GM23338 (cell line): ENCODE measurements around the gene SAMHD1. TPM values are rescaled to one million over a fixed set of nuclear protein-coding genes. Genes with fewer than 3 reads are reported as not detected.

Experiments used
- ATAC-seq: fragments of 200-7000 bp; cut with Tn5 transposase; 3 replicates; pipeline ENCODE4 v1.9.1; 2020
- DNase-seq: peaks from one replicate; pipeline ENCODE4 v3.0.0-alpha.2; 2015; ENCODE audit warnings: low spot score
- H2AFZ ChIP-seq: fragments of 200-600 bp; sonication (generic); 2 replicates; pipeline ENCODE4 v1.8.0; 2016; ENCODE audit warnings: antibody characterized with exemption, mild to moderate bottlenecking, moderate library complexity
- H3F3A ChIP-seq: fragments of 200-600 bp; sonication (generic); replicated peaks from 2 replicates; pipeline ENCODE4 v1.8.0; 2017; ENCODE audit warnings: antibody characterized with exemption, mixed run types, low read depth
- H3K27ac ChIP-seq: fragments of 200-600 bp; sonication (generic); 2 replicates; pipeline ENCODE4 v1.6.1; 2016; ENCODE audit warnings: low read depth
- H3K27me3 ChIP-seq: fragments of 200-600 bp; sonication (generic); 2 replicates; pipeline ENCODE4 v1.8.0; 2016; ENCODE audit warnings: mild to moderate bottlenecking, mixed run types, moderate library complexity; ENCODE audit not compliant: insufficient read depth
- H3K36me3 ChIP-seq: fragments of 200-600 bp; sonication (generic); 2 replicates; pipeline ENCODE4 v1.8.0; 2016; ENCODE audit warnings: mild to moderate bottlenecking; ENCODE audit not compliant: insufficient read depth
- H3K4me1 ChIP-seq: fragments of 200-600 bp; sonication (generic); 2 replicates; pipeline ENCODE4 v1.8.0; 2016; ENCODE audit warnings: mild to moderate bottlenecking, moderate library complexity; ENCODE audit not compliant: insufficient read depth
- H3K4me2 ChIP-seq: fragments of 200-600 bp; sonication (generic); 2 replicates; pipeline ENCODE4 v1.7.1; 2017; ENCODE audit warnings: mixed run types
- H3K4me3 ChIP-seq: fragments of 200-600 bp; sonication (generic); 2 replicates; pipeline ENCODE4 v1.6.1; 2016; ENCODE audit warnings: mixed run types
- H3K79me2 ChIP-seq: fragments of 200-600 bp; sonication (generic); replicated peaks from 2 replicates; pipeline ENCODE4 v1.8.0; 2017; ENCODE audit warnings: mild to moderate bottlenecking; ENCODE audit not compliant: insufficient read depth
- H3K9me2 ChIP-seq: fragments of 200-600 bp; sonication (generic); 2 replicates; pipeline ENCODE4 v1.8.0; 2017; ENCODE audit not compliant: insufficient read depth
- H4K20me1 ChIP-seq: fragments of 200-600 bp; sonication (generic); replicated peaks from 2 replicates; pipeline ENCODE4 v1.8.0; 2017; ENCODE audit warnings: mild to moderate bottlenecking; ENCODE audit not compliant: insufficient read depth
- H3K27ac Mint-ChIP-seq: 2 replicates; pipeline ENCODE4 v1.8.0; 2020; ENCODE audit warnings: inconsistent platforms, mild to moderate bottlenecking, moderate library complexity, mixed read lengths
- H3K27me3 Mint-ChIP-seq: 3 replicates; pipeline ENCODE4 v1.8.0; 2022; ENCODE audit warnings: low read depth, mild to moderate bottlenecking, moderate library complexity, mixed read lengths, inconsistent platforms; ENCODE audit not compliant: insufficient read depth, poor library complexity
- H3K36me3 Mint-ChIP-seq: 3 replicates; pipeline ENCODE4 v1.8.0; 2021; ENCODE audit warnings: low read depth, mild to moderate bottlenecking, inconsistent platforms, moderate library complexity, mixed read lengths
- H3K4me1 Mint-ChIP-seq: 3 replicates; pipeline ENCODE4 v1.8.0; 2020; ENCODE audit warnings: mild to moderate bottlenecking, inconsistent platforms, mixed read lengths
- H3K4me3 Mint-ChIP-seq: 3 replicates; pipeline ENCODE4 v1.8.0; 2021; ENCODE audit warnings: moderate library complexity, mild to moderate bottlenecking, inconsistent platforms, mixed read lengths
- H3K9me3 Mint-ChIP-seq: 3 replicates; pipeline ENCODE4 v1.8.0; 2020; ENCODE audit warnings: moderate library complexity, mild to moderate bottlenecking, inconsistent platforms, mixed read lengths
- CTCF ChIP-seq, 2 experiments: fragments of 200-600 bp in 1 of 2; sonication (generic) in 1 of 2; conservative IDR thresholded peaks; 2 replicates each; pipeline versions ENCODE4 v1.5.1 to v1.6.1; 2016 to 2017; ENCODE audit warnings: antibody characterized with exemption in 2 of 2, low read depth in 2 of 2, mild to moderate bottlenecking in 2 of 2, moderate library complexity in 1 of 2
- NANOG ChIP-seq: IDR thresholded peaks from 2 replicates; pipeline ENCODE4 v1.6.1; 2016; ENCODE audit warnings: antibody characterized with exemption, borderline replicate concordance
- ZNF114 ChIP-seq: fragments of 250-450 bp; sonication (Bioruptor Pico); IDR thresholded peaks from 2 replicates; pipeline ENCODE4 v1.5.0; 2020; ENCODE audit warnings: mild to moderate bottlenecking, moderate library complexity
- ZNF331 ChIP-seq: fragments of 250-450 bp; sonication (Bioruptor Pico); IDR thresholded peaks from 2 replicates; pipeline ENCODE4 v1.5.0; 2020; ENCODE audit warnings: low read depth, mild to moderate bottlenecking, moderate library complexity
- polyA plus RNA-seq: library from polyadenylated mRNA; unstranded; fragments of >200 nt; fragmentation: Nextera tagmentation; extraction: Ambion mirVana; gene quantifications from 2 replicates; pipeline ENCODE4 v1.2.1, GENCODE V29; 2016
- total RNA-seq: library from RNA; depleted of rRNA; stranded (reverse); fragments of >200 nt; shearing (Covaris generic); gene quantifications from 2 replicates; pipeline ENCODE4 v1.2.3, GENCODE V29; 2014
- TF ChIP-seq, protein P1 (sequence below): IDR thresholded peaks from one replicate; pipeline ENCODE4 v1.6.1; 2018; ENCODE audit warnings: antibody characterized with exemption; ENCODE audit not compliant: unreplicated experiment
- TF ChIP-seq, protein P2 (sequence below): IDR thresholded peaks from 2 replicates; pipeline ENCODE4 v1.6.1; 2016; ENCODE audit warnings: antibody characterized with exemption

The SAMHD1 gene
- total and polyA plus RNA-seq, 2 experiments from 2014 or later: 21.9 to 45.4 TPM

- no peak for TF ChIP-seq NANOG
Observed at GRCh38 chr20:36886859-36887751, 64.4 kb downstream of the SAMHD1 start (continued).

DNA sequence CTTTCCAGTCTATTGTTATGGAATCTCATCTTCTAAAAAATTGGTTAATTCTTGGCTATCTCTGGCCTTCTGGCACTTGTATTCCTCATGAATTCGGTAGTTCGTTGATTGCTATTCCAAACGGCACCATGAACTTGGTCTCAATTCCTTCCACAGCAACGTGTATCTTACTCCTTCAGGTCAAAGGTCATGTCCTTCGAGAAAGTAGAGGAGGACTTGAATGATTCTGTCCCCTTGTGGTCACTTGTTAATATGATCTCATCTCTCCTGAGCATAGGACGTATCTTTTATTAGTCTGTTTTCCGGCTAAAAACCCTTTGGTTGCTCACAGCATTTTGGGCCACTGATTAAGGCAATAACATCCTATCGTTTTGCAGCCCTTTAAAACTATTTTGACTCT is 66.2 kb downstream of the SAMHD1 start:
- Mint-ChIP-seq H3K27ac (no peak overlapping the region), H3K4me3 (no peak overlapping the region), H3K27me3 (peaks cover 3% of the 10 kb centered on the region), H3K4me1 (peaks cover 13% of the 10 kb centered on the region), H3K36me3 (no peaks in the 10 kb centered on the region; the same call in 2 of the 3 replicates), H3K9me3 (no peaks in the 10 kb centered on the region)
- no peaks in the 10 kb centered on the region for H3K36me3 ChIP-seq
- H4K20me1 ChIP-seq: no peaks in the 10 kb centered on the region
- no peaks in the 10 kb centered on the region for H3K79me2 ChIP-seq
- no peak overlapping the region for H3K4me3 ChIP-seq
- H3K27ac ChIP-seq: no peak overlapping the region
- no peak overlapping the region for H3K4me2 ChIP-seq
- peaks cover 12% of the 10 kb centered on the region for H3K4me1 ChIP-seq
- TF ChIP-seq ZNF114 (CRISPR knock-in tag) (no peak), CTCF (conservative IDR thresholded peaks at IDR 0.05; ENCODE audit: low read depth in 2 of 2) (peak; percentile 34 to 45; a peak in 3 of 4 replicates)
- no peak for ATAC-seq
- H3K27me3 ChIP-seq: no peaks in the 10 kb centered on the region
- peak; percentile 60 for DNase-seq
- no peaks in the 10 kb centered on the region for H3K9me2 ChIP-seq
- no peak overlapping the region for H2AFZ ChIP-seq
- 0 out of 2 replicates have a peak, but pooled peaks cover 7% of the 10 kb centered on the region for H3F3A ChIP-seq

GRCh38 chr20:36883977-36884535 is 67.5 kb downstream of the SAMHD1 start:
- Histone ChIP-seq H4K20me1 (no peaks in the 10 kb centered on the region), H3K79me2 (no peaks in the 10 kb centered on the region), H3K36me3 (no peaks in the 10 kb centered on the region), H3K4me3 (no peak overlapping the region), H3K27ac (no peak overlapping the region), H3K4me1 (peaks cover 12% of the 10 kb centered on the region), H3K27me3 (no peaks in the 10 kb centered on the region), H3K9me2 (no peaks in the 10 kb centered on the region), H3K4me2 (no peak overlapping the region), H3F3A (0 out of 2 replicates have a peak, but pooled peaks cover 7% of the 10 kb centered on the region), H2AFZ (no peak overlapping the region)
- H3K27me3 Mint-ChIP-seq: peaks cover 3% of the 10 kb centered on the region
- H3K4me1 Mint-ChIP-seq: peaks cover 13% of the 10 kb centered on the region
- ATAC-seq: no peak
- no peaks in the 10 kb centered on the region; the same call in 2 of the 3 replicates for H3K36me3 Mint-ChIP-seq
- no peak overlapping the region for H3K4me3 Mint-ChIP-seq
- no peaks in the 10 kb centered on the region for H3K9me3 Mint-ChIP-seq
- DNase-seq: no peak
- no peak overlapping the region for H3K27ac Mint-ChIP-seq
- TF ChIP-seq NANOG (no peak), ZNF114 (CRISPR knock-in tag) (no peak), ZNF331 (CRISPR knock-in tag) (no peak)
- TF ChIP-seq, protein P1, sequence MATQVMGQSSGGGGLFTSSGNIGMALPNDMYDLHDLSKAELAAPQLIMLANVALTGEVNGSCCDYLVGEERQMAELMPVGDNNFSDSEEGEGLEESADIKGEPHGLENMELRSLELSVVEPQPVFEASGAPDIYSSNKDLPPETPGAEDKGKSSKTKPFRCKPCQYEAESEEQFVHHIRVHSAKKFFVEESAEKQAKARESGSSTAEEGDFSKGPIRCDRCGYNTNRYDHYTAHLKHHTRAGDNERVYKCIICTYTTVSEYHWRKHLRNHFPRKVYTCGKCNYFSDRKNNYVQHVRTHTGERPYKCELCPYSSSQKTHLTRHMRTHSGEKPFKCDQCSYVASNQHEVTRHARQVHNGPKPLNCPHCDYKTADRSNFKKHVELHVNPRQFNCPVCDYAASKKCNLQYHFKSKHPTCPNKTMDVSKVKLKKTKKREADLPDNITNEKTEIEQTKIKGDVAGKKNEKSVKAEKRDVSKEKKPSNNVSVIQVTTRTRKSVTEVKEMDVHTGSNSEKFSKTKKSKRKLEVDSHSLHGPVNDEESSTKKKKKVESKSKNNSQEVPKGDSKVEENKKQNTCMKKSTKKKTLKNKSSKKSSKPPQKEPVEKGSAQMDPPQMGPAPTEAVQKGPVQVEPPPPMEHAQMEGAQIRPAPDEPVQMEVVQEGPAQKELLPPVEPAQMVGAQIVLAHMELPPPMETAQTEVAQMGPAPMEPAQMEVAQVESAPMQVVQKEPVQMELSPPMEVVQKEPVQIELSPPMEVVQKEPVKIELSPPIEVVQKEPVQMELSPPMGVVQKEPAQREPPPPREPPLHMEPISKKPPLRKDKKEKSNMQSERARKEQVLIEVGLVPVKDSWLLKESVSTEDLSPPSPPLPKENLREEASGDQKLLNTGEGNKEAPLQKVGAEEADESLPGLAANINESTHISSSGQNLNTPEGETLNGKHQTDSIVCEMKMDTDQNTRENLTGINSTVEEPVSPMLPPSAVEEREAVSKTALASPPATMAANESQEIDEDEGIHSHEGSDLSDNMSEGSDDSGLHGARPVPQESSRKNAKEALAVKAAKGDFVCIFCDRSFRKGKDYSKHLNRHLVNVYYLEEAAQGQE: no peak
- TF ChIP-seq, protein P2, sequence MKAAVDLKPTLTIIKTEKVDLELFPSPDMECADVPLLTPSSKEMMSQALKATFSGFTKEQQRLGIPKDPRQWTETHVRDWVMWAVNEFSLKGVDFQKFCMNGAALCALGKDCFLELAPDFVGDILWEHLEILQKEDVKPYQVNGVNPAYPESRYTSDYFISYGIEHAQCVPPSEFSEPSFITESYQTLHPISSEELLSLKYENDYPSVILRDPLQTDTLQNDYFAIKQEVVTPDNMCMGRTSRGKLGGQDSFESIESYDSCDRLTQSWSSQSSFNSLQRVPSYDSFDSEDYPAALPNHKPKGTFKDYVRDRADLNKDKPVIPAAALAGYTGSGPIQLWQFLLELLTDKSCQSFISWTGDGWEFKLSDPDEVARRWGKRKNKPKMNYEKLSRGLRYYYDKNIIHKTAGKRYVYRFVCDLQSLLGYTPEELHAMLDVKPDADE: no peak
